IMR-90 (cell line): ENCODE measurements around the gene KRTAP4-9. TPM values are rescaled to one million over a fixed set of nuclear protein-coding genes. Genes with fewer than 3 reads are reported as not detected.

Experiments
- ATAC-seq: fragments of 200-7000 bp; cut with Tn5 transposase; 2 replicates; pipeline ENCODE4 v1.9.1; 2020; ENCODE audit warnings: low read depth, mild to moderate bottlenecking, moderate library complexity
- BruUV-seq: library from RNA; stranded (reverse); fragments of 400-500 nt; replicated peaks from 2 replicates; lab custom pipeline; 2021; lab: Mats Ljungman, UMichigan
- CTCF ChIA-PET: fragments of 300-600 bp; formaldehyde crosslinking; extraction: SDS; loops from one replicate; lab custom pipeline; 2021; ENCODE audit warnings: antibody characterized with exemption; lab: Yijun Ruan, JAX
- POLR2A ChIA-PET: fragments of 300-600 bp; sonication (Branson Sonifier 250); formaldehyde crosslinking; loops from one replicate; lab custom pipeline; 2022; ENCODE audit warnings: antibody characterized with exemption; ENCODE audit not compliant: unreplicated experiment; lab: Charles Lee
- DNase-seq: peaks from one replicate; pipeline ENCODE4 v3.0.0; 2013
- H2AFZ ChIP-seq: replicated peaks from 2 replicates; pipeline ENCODE3; 2013; ENCODE audit warnings: low read length, mild to moderate bottlenecking; ENCODE audit not compliant: poor library complexity
- H2AK5ac ChIP-seq: 2 replicates; pipeline ENCODE4 v1.6.1; 2013; ENCODE audit warnings: low read depth, low read length, inconsistent platforms
- H2AK9ac ChIP-seq: replicated peaks from 2 replicates; pipeline ENCODE3; 2013; ENCODE audit warnings: mild to moderate bottlenecking, low read depth, low read length, moderate library complexity; ENCODE audit not compliant: poor library complexity
- H2BK120ac ChIP-seq: 2 replicates; pipeline ENCODE4 v1.6.1; 2013; ENCODE audit warnings: low read depth, low read length, inconsistent platforms
- H2BK15ac ChIP-seq: 3 replicates; pipeline ENCODE4 v1.6.1; 2013; ENCODE audit warnings: low read depth, low read length, inconsistent platforms
- H2BK20ac ChIP-seq: 2 replicates; pipeline ENCODE4 v1.6.1; 2013; ENCODE audit warnings: low read depth, mild to moderate bottlenecking, inconsistent platforms, low read length, moderate library complexity
- H2BK5ac ChIP-seq: 2 replicates; pipeline ENCODE4 v1.6.1; 2013; ENCODE audit warnings: mild to moderate bottlenecking, low read depth, low read length, inconsistent platforms; ENCODE audit not compliant: poor library complexity, severe bottlenecking
- H3K14ac ChIP-seq: replicated peaks from 2 replicates; pipeline ENCODE4 v1.6.1; 2013; ENCODE audit warnings: low read depth, low read length, inconsistent platforms
- H3K18ac ChIP-seq: 2 replicates; pipeline ENCODE4 v1.6.1; 2013; ENCODE audit warnings: low read depth, low read length, control low read depth
- H3K23ac ChIP-seq: 2 replicates; pipeline ENCODE4 v1.6.1; 2013; ENCODE audit warnings: low read depth, low read length, inconsistent platforms
- H3K27ac ChIP-seq: 2 replicates; pipeline ENCODE4 v1.5.1; 2013; ENCODE audit warnings: mild to moderate bottlenecking, control low read depth, low read length; ENCODE audit not compliant: insufficient read depth
- H3K27me3 ChIP-seq: 2 replicates; pipeline ENCODE4 v1.6.1; 2013; ENCODE audit warnings: low read length; ENCODE audit not compliant: control insufficient read depth, insufficient read depth
- H3K36me3 ChIP-seq: 2 replicates; pipeline ENCODE4 v1.6.1; 2013; ENCODE audit warnings: low read length, mixed read lengths; ENCODE audit not compliant: control insufficient read depth, insufficient read depth
- H3K4ac ChIP-seq: 2 replicates; pipeline ENCODE4 v1.6.1; 2013; ENCODE audit warnings: low read depth, low read length, inconsistent platforms
- H3K4me1 ChIP-seq: 2 replicates; pipeline ENCODE4 v1.6.1; 2013; ENCODE audit warnings: low read length, mixed read lengths; ENCODE audit not compliant: control insufficient read depth, insufficient read depth
- H3K4me2 ChIP-seq: 2 replicates; pipeline ENCODE4 v1.6.1; 2013; ENCODE audit warnings: low read depth, mild to moderate bottlenecking, control low read depth, low read length, moderate library complexity
- H3K4me3 ChIP-seq: 2 replicates; pipeline ENCODE4 v1.5.1; 2013; ENCODE audit warnings: low read depth, mild to moderate bottlenecking, control low read depth, low read length, moderate library complexity; ENCODE audit not compliant: insufficient read depth
- H3K56ac ChIP-seq: 2 replicates; pipeline ENCODE4 v1.6.1; 2013; ENCODE audit warnings: low read length, inconsistent platforms; ENCODE audit not compliant: insufficient read depth; ENCODE audit errors: extremely low read depth
- H3K79me1 ChIP-seq, 2 experiments: 2 replicates each; pipeline ENCODE4 v1.6.1; 2013; ENCODE audit warnings: low read length in 2 of 2, inconsistent platforms in 1 of 2, low read depth in 1 of 2
- H3K9ac ChIP-seq: 2 replicates; pipeline ENCODE4 v1.6.1; 2013; ENCODE audit warnings: low read depth, low read length, control low read depth
- H3K9me1 ChIP-seq: 2 replicates; pipeline ENCODE4 v1.6.1; 2013; ENCODE audit warnings: low read length, inconsistent platforms; ENCODE audit not compliant: insufficient read depth
- H3K9me3 ChIP-seq: 2 replicates; pipeline ENCODE4 v1.6.1; 2013; ENCODE audit warnings: low read length; ENCODE audit not compliant: control insufficient read depth, insufficient read depth
- H4K20me1 ChIP-seq: 2 replicates; pipeline ENCODE4 v1.6.1; 2013; ENCODE audit warnings: low read length, inconsistent platforms; ENCODE audit not compliant: insufficient read depth
- H4K5ac ChIP-seq: 2 replicates; pipeline ENCODE4 v1.6.1; 2013; ENCODE audit warnings: mild to moderate bottlenecking, low read depth, low read length, control low read depth
- H4K8ac ChIP-seq, 2 experiments: 2 replicates each; pipeline ENCODE4 v1.6.1; 2013; ENCODE audit warnings: low read depth in 2 of 2, low read length in 2 of 2, control low read depth in 1 of 2, inconsistent platforms in 1 of 2
- H4K91ac ChIP-seq: 2 replicates; pipeline ENCODE4 v1.6.1; 2013; ENCODE audit warnings: low read depth, low read length, inconsistent platforms; ENCODE audit not compliant: insufficient read depth
- BHLHE40 ChIP-seq: fragments of 150-350 bp; IDR thresholded peaks from 2 replicates; pipeline ENCODE4 v1.6.1; 2016; ENCODE audit warnings: mild to moderate bottlenecking, low read depth, low read length
- CEBPB ChIP-seq: IDR thresholded peaks from 2 replicates; pipeline ENCODE4 v1.6.1; 2012; ENCODE audit warnings: low read depth, low read length, improper control_type of control experiment
- CHD1 ChIP-seq: IDR thresholded peaks from 2 replicates; pipeline ENCODE4 v1.6.1; 2012; ENCODE audit warnings: low read depth, low read length, improper control_type of control experiment
- FOS ChIP-seq: fragments of 150-350 bp; IDR thresholded peaks from 2 replicates; pipeline ENCODE4 v1.6.1; 2016; ENCODE audit warnings: low read depth, low read length
- MAFK ChIP-seq: IDR thresholded peaks from 2 replicates; pipeline ENCODE4 v1.6.1; 2012; ENCODE audit warnings: low read depth, low read length, improper control_type of control experiment
- MAZ ChIP-seq: IDR thresholded peaks from 2 replicates; pipeline ENCODE4 v1.6.1; 2012; ENCODE audit warnings: low read depth, mild to moderate bottlenecking, low read length, improper control_type of control experiment, moderate library complexity, borderline replicate concordance
- MXI1 ChIP-seq: IDR thresholded peaks from 2 replicates; pipeline ENCODE4 v1.6.1; 2012; ENCODE audit warnings: low read depth, mild to moderate bottlenecking, low read length, moderate library complexity, borderline replicate concordance
- NFE2L2 ChIP-seq: fragments of 150-350 bp; IDR thresholded peaks from 2 replicates; pipeline ENCODE4 v1.6.1; 2016; ENCODE audit warnings: low read depth, mild to moderate bottlenecking, low read length
- POLR2A ChIP-seq: IDR thresholded peaks from 2 replicates; pipeline ENCODE4 v1.6.1; 2012; ENCODE audit warnings: mild to moderate bottlenecking, low read depth, low read length
- RAD21 ChIP-seq: IDR thresholded peaks from 2 replicates; pipeline ENCODE4 v1.6.1; 2012; ENCODE audit warnings: low read length, improper control_type of control experiment
- RCOR1 ChIP-seq: IDR thresholded peaks from 2 replicates; pipeline ENCODE4 v1.6.1; 2012; ENCODE audit warnings: mild to moderate bottlenecking, low read length, improper control_type of control experiment; ENCODE audit not compliant: insufficient replicate concordance
- RFX5 ChIP-seq: IDR thresholded peaks from 2 replicates; pipeline ENCODE4 v1.8.0; 2012; ENCODE audit warnings: low read depth, mild to moderate bottlenecking, low read length, moderate library complexity
- SMC3 ChIP-seq: fragments of 150-350 bp; IDR thresholded peaks from 2 replicates; pipeline ENCODE4 v1.6.1; 2016; ENCODE audit warnings: low read depth, mild to moderate bottlenecking, antibody characterized with exemption, low read length, moderate library complexity
- dilution Hi-C: fragments of 300-500 bp; cut with HindIII; formaldehyde crosslinking; loops from one replicate; pipeline ENCODE4 v1.14.3; 2018; ENCODE audit warnings: low sequenced_read_pairs; ENCODE audit not compliant: unreplicated experiment
- in situ Hi-C: fragments of 300-500 bp; cut with MboI; formaldehyde crosslinking; loops from 3 replicates; pipeline ENCODE4 v1.14.3; 2019; ENCODE audit warnings: low sequenced_read_pairs, inconsistent platforms, mixed read lengths
- intact Hi-C: fragments of 100-400 bp; cut with micrococcal nuclease; formaldehyde crosslinking; loops from 2 replicates; pipeline ENCODE4 v1.10.0; 2022
- polyA plus RNA-seq, 3 experiments: library from polyadenylated mRNA; depleted of rRNA; stranded (reverse); fragments of >200 nt; gene quantifications; 2 replicates each; pipeline ENCODE4 v1.2.3, GENCODE V29; 2012; ENCODE audit warnings: low replicate concordance in 1 of 3
- total RNA-seq: library from RNA; depleted of rRNA; stranded (reverse); fragments of >200 nt; gene quantifications from 2 replicates; pipeline ENCODE4 v1.2.3, GENCODE V29; 2012
- TF ChIP-seq, protein P1 (sequence below): fragments of 150-350 bp; IDR thresholded peaks from 2 replicates; pipeline ENCODE4 v1.6.1; 2016; ENCODE audit warnings: low read depth, mild to moderate bottlenecking, low read length, moderate library complexity, borderline replicate concordance
- TF ChIP-seq, protein P2 (sequence below): fragments of 150-350 bp; IDR thresholded peaks from 2 replicates; pipeline ENCODE4 v1.6.1; 2017; ENCODE audit warnings: mild to moderate bottlenecking, antibody characterized with exemption, low read length, low read depth
- TF ChIP-seq, protein P3 (sequence below): conservative IDR thresholded peaks from 2 replicates; pipeline ENCODE4 v1.5.1; 2012; ENCODE audit warnings: mild to moderate bottlenecking, low read depth, low read length, improper control_type of control experiment

Gene KRTAP4-9
- total and polyA plus RNA-seq, 2 of the 4 experiments (the other 2 are of a cell fraction) = 0.24 TPM; not detected in 1

DNA sequence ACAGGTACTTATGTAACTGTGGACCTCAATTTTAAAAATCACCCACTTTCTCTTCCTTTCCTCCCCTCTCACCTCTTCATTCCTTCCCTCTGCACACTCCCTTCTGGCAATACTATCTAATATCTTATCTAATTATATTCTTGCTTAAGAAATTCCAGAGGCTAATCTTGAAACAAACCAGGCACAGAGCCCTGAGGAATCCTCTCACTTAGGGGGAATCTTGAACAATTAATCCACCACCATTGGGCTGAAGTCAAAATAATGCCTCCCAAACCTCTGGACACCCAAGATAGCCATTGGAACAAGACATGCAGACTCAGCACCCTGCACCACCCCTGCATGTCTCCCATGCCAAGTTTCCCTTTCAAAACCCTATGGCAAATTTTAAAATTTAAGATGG, 36.2 kb downstream of the KRTAP4-9 start:
- no peak overlapping the region for H3K4me3 ChIP-seq
- BruUV-seq = no TSS peak
- no peak overlapping the region for H3K23ac ChIP-seq
- no peak overlapping the region for H3K18ac ChIP-seq
- H4K20me1 ChIP-seq = no peaks in the 10 kb centered on the region
- no peak overlapping the region for H2BK15ac ChIP-seq
- H2AFZ ChIP-seq = no peak overlapping the region
- no peak overlapping the region for H3K9ac ChIP-seq
- H3K27ac ChIP-seq = no peak overlapping the region
- peak overlapping the region; percentile 32; the same call in 1 of the 2 replicates for H2BK20ac ChIP-seq
- H4K8ac ChIP-seq = no peak overlapping the region
- H3K36me3 ChIP-seq = no peaks in the 10 kb centered on the region
- no peaks in the 10 kb centered on the region; the same call in 1 of the 2 replicates for H3K4me1 ChIP-seq
- intact Hi-C loops (no loop called here), dilution Hi-C loops (no loop called here), in situ Hi-C loops (no loop called here)
- H3K4me2 ChIP-seq = no peak overlapping the region
- no peak for DNase-seq
- POLR2A ChIA-PET = no interaction called here
- H4K5ac ChIP-seq = no peak overlapping the region; the same call in 1 of the 2 replicates
- H3K14ac ChIP-seq = no peak overlapping the region
- no peak overlapping the region for H2AK9ac ChIP-seq
- no peak overlapping the region for H3K56ac ChIP-seq
- no peaks in the 10 kb centered on the region for H3K9me1 ChIP-seq
- H3K9me3 ChIP-seq = peaks cover 5% of the 10 kb centered on the region
- TF ChIP-seq SMC3 (no peak), NFE2L2 (no peak), CHD1 (no peak), MXI1 (no peak), BHLHE40 (no peak), MAFK (no peak), POLR2A (no peak), CEBPB (no peak), RAD21 (no peak), RFX5 (no peak), MAZ (no peak), RCOR1 (no peak), FOS (no peak)
- TF ChIP-seq, protein P1, sequence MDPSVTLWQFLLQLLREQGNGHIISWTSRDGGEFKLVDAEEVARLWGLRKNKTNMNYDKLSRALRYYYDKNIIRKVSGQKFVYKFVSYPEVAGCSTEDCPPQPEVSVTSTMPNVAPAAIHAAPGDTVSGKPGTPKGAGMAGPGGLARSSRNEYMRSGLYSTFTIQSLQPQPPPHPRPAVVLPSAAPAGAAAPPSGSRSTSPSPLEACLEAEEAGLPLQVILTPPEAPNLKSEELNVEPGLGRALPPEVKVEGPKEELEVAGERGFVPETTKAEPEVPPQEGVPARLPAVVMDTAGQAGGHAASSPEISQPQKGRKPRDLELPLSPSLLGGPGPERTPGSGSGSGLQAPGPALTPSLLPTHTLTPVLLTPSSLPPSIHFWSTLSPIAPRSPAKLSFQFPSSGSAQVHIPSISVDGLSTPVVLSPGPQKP = no peak
- TF ChIP-seq, protein P2, sequence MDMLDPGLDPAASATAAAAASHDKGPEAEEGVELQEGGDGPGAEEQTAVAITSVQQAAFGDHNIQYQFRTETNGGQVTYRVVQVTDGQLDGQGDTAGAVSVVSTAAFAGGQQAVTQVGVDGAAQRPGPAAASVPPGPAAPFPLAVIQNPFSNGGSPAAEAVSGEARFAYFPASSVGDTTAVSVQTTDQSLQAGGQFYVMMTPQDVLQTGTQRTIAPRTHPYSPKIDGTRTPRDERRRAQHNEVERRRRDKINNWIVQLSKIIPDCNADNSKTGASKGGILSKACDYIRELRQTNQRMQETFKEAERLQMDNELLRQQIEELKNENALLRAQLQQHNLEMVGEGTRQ = no peak
- TF ChIP-seq, protein P3, sequence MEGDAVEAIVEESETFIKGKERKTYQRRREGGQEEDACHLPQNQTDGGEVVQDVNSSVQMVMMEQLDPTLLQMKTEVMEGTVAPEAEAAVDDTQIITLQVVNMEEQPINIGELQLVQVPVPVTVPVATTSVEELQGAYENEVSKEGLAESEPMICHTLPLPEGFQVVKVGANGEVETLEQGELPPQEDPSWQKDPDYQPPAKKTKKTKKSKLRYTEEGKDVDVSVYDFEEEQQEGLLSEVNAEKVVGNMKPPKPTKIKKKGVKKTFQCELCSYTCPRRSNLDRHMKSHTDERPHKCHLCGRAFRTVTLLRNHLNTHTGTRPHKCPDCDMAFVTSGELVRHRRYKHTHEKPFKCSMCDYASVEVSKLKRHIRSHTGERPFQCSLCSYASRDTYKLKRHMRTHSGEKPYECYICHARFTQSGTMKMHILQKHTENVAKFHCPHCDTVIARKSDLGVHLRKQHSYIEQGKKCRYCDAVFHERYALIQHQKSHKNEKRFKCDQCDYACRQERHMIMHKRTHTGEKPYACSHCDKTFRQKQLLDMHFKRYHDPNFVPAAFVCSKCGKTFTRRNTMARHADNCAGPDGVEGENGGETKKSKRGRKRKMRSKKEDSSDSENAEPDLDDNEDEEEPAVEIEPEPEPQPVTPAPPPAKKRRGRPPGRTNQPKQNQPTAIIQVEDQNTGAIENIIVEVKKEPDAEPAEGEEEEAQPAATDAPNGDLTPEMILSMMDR = no peak
- H3K27me3 ChIP-seq = no peaks in the 10 kb centered on the region
- no peaks in the 10 kb centered on the region for H3K79me1 ChIP-seq
- no peak overlapping the region for H3K4ac ChIP-seq
- no peak overlapping the region for H4K91ac ChIP-seq
- H2BK120ac ChIP-seq = peak overlapping the region; percentile 3; the same call in 1 of the 2 replicates
- H2BK5ac ChIP-seq = no peak overlapping the region
- no peak for ATAC-seq
- CTCF ChIA-PET = no interaction called here
- no peak overlapping the region for H2AK5ac ChIP-seq
